ENCODE results near the gene DAB2IP.

Gene DAB2IP

GRCh38 chr9:121714075-121714705 is 62.8 kb downstream of the DAB2IP start:
- TF ChIP-seq ZFX (IDR thresholded peaks at IDR 0.05) (no peak), CTCF (conservative IDR thresholded peaks at IDR 0.05) (no peak)
- H3K27ac ChIP-seq = no peak overlapping the region

- no peak for TF ChIP-seq CTCF (conservative IDR thresholded peaks at IDR 0.05)
- TF ChIP-seq ZFX (IDR thresholded peaks at IDR 0.05) = no peak
- H3K27ac ChIP-seq = no peak overlapping the region
These were observed 63.4 kb downstream of the DAB2IP start for GRCh38 chr9:121714873-121715272.

- H3K27ac ChIP-seq = no peak overlapping the region
- TF ChIP-seq CTCF (conservative IDR thresholded peaks at IDR 0.05) = no peak
- no peak for TF ChIP-seq ZFX (IDR thresholded peaks at IDR 0.05)
These were observed 65.9 kb downstream of the DAB2IP start for GRCh38 chr9:121717141-121717991.

- H3K27ac ChIP-seq = no peak overlapping the region
- TF ChIP-seq ZFX (IDR thresholded peaks at IDR 0.05) (no peak), CTCF (conservative IDR thresholded peaks at IDR 0.05) (no peak)
These were observed 66.7 kb downstream of the DAB2IP start for GRCh38 chr9:121718084-121718483.

- TF ChIP-seq ZFX (IDR thresholded peaks at IDR 0.05) = no peak
- no peak for TF ChIP-seq CTCF (conservative IDR thresholded peaks at IDR 0.05)
- H3K27ac ChIP-seq = no peak overlapping the region
These were observed 67.1 kb downstream of the DAB2IP start for GRCh38 chr9:121718501-121718900.

GRCh38 chr9:121720311-121721057 is 69.0 kb downstream of the DAB2IP start:
- TF ChIP-seq ZFX (IDR thresholded peaks at IDR 0.05) (no peak), CTCF (conservative IDR thresholded peaks at IDR 0.05) (no peak)
- H3K27ac ChIP-seq = no peak overlapping the region

GRCh38 chr9:121721058-121721350 is 69.6 kb downstream of the DAB2IP start:
- TF ChIP-seq CTCF (conservative IDR thresholded peaks at IDR 0.05) (no peak; the same call in 1 of the 2 replicates), ZFX (IDR thresholded peaks at IDR 0.05) (no peak)
- H3K27ac ChIP-seq = no peak overlapping the region
